Endothelial cell of umbilical vein (primary cell): ENCODE measurements around the gene AKAIN1. TPM values are rescaled to one million over a fixed set of nuclear protein-coding genes. Genes with fewer than 3 reads are reported as not detected.

Source experiments
- BruUV-seq: library from RNA; stranded (reverse); fragments of 400-500 nt; replicated peaks from 2 replicates; lab custom pipeline; 2021; lab: Mats Ljungman, UMichigan
- CTCF ChIA-PET: fragments of 300-600, 350-600 bp; sonication (Branson Sonifier 250); formaldehyde crosslinking; loops from one replicate; lab custom pipeline; 2021; ENCODE audit warnings: antibody characterized with exemption, inconsistent platforms; lab: Charles Lee
- POLR2A ChIA-PET: fragments of 300-600, 350-600 bp; sonication (Branson Sonifier 250); formaldehyde crosslinking; loops from one replicate; lab custom pipeline; 2021; ENCODE audit warnings: antibody characterized with exemption, inconsistent platforms; lab: Charles Lee
- DNase-seq: peaks from one replicate; pipeline ENCODE4 v3.0.0-alpha.2; 2011; ENCODE audit warnings: low read depth, low spot score
- FAIRE-seq: peaks from 2 replicates; lab custom pipeline; 2011; peaks lifted over from hg19 to GRCh38; lab: Jason Lieb, UNC
- H2AFZ ChIP-seq: 2 replicates; pipeline ENCODE4 v1.6.0; 2012; ENCODE audit warnings: low read depth, low read length, control low read depth, inconsistent platforms
- H3K27ac ChIP-seq: 2 replicates; pipeline ENCODE4 v1.5.1; 2011; ENCODE audit warnings: low read depth, mild to moderate bottlenecking, control low read depth, low read length, moderate library complexity; ENCODE audit not compliant: insufficient read depth
- H3K27me3 ChIP-seq, 2 experiments: 2 replicates each; pipeline versions ENCODE4 v1.6.0 to v1.6.1; 2011; ENCODE audit warnings: low read length in 2 of 2, mixed read lengths in 1 of 2; ENCODE audit not compliant: control insufficient read depth in 2 of 2, insufficient read depth in 2 of 2
- H3K36me3 ChIP-seq, 2 experiments: 2 replicates in 1 of 2; 3 replicates in 1 of 2; pipeline ENCODE4 v1.5.1; 2011; ENCODE audit warnings: low read length in 2 of 2, mild to moderate bottlenecking in 1 of 2, moderate library complexity in 1 of 2; ENCODE audit not compliant: control insufficient read depth in 2 of 2, insufficient read depth in 2 of 2; ENCODE audit errors: extremely low read depth in 1 of 2
- H3K4me1 ChIP-seq: 3 replicates; pipeline ENCODE4 v1.5.1; 2011; ENCODE audit warnings: mild to moderate bottlenecking, low read length; ENCODE audit not compliant: control insufficient read depth, insufficient read depth; ENCODE audit errors: extremely low read depth
- H3K4me2 ChIP-seq: 2 replicates; pipeline ENCODE4 v1.6.1; 2011; ENCODE audit warnings: low read length, control low read depth, mixed read lengths; ENCODE audit not compliant: insufficient read depth
- H3K4me3 ChIP-seq, 3 experiments: fragments of 200-600 bp in 1 of 3; sonication (generic), shearing (Covaris generic) in 1 of 3; replicated peaks in 1 of 3; 2 replicates each; pipeline ENCODE4 v1.5.1; 2011 to 2016; ENCODE audit warnings: control low read depth in 3 of 3, low read length in 3 of 3, mild to moderate bottlenecking in 2 of 3, inconsistent platforms in 1 of 3, low read depth in 1 of 3, moderate library complexity in 1 of 3; ENCODE audit not compliant: insufficient read depth in 1 of 3
- H3K79me2 ChIP-seq: 2 replicates; pipeline ENCODE4 v1.6.0; 2012; ENCODE audit warnings: low read length, inconsistent platforms; ENCODE audit not compliant: control insufficient read depth, insufficient read depth
- H3K9ac ChIP-seq: replicated peaks from 2 replicates; pipeline ENCODE3; 2011; ENCODE audit warnings: low read length, control low read depth; ENCODE audit not compliant: insufficient read depth; ENCODE audit errors: extremely low read depth
- H3K9me1 ChIP-seq: replicated peaks from 3 replicates; pipeline ENCODE4 v1.6.0; 2011; ENCODE audit warnings: mild to moderate bottlenecking, low read length; ENCODE audit not compliant: control insufficient read depth, insufficient read depth; ENCODE audit errors: extremely low read depth
- H3K9me3 ChIP-seq: replicated peaks from 2 replicates; pipeline ENCODE4 v1.5.1; 2012; ENCODE audit warnings: low read length, inconsistent platforms; ENCODE audit not compliant: control insufficient read depth, insufficient read depth
- H4K20me1 ChIP-seq: replicated peaks from 2 replicates; pipeline ENCODE3; 2011; ENCODE audit warnings: mild to moderate bottlenecking, low read length; ENCODE audit not compliant: control insufficient read depth, insufficient read depth; ENCODE audit errors: extremely low read depth
- CTCF ChIP-seq, 2 donors: IDR thresholded peaks; 1 replicate in 1 of 2; 2 replicates in 1 of 2; pipeline ENCODE4 v1.5.1; 2011; ENCODE audit warnings: low read length in 2 of 2, mild to moderate bottlenecking in 2 of 2, moderate library complexity in 2 of 2, control low read depth in 1 of 2, inconsistent platforms in 1 of 2, low read depth in 1 of 2; ENCODE audit not compliant: insufficient read depth in 1 of 2; ENCODE audit errors: extremely low read depth in 1 of 2
- EZH2 ChIP-seq: IDR thresholded peaks from 2 replicates; pipeline ENCODE4 v1.6.1; 2012; ENCODE audit warnings: borderline replicate concordance, low read depth, mild to moderate bottlenecking, moderate library complexity, low read length, inconsistent platforms; ENCODE audit not compliant: severe bottlenecking
- FOS ChIP-seq: IDR thresholded peaks from 2 replicates; pipeline ENCODE4 v1.6.1; 2011; ENCODE audit warnings: mild to moderate bottlenecking, low read length, moderate library complexity, borderline replicate concordance; ENCODE audit not compliant: insufficient read depth
- GATA2 ChIP-seq: IDR thresholded peaks from 2 replicates; pipeline ENCODE4 v1.7.0; 2011; ENCODE audit warnings: low read depth, mild to moderate bottlenecking, moderate library complexity, mixed read lengths, low read length; ENCODE audit not compliant: insufficient read length, insufficient read depth
- JUN ChIP-seq: IDR thresholded peaks from 2 replicates; pipeline ENCODE4 v1.6.1; 2011; ENCODE audit warnings: borderline replicate concordance, low read depth; ENCODE audit not compliant: insufficient read length, insufficient read depth
- MAX ChIP-seq: IDR thresholded peaks from 2 replicates; pipeline ENCODE4 v1.6.1; 2011; ENCODE audit not compliant: insufficient read depth, insufficient read length
- MYC ChIP-seq: IDR thresholded peaks from one replicate; pipeline ENCODE4 v1.6.1; 2011; ENCODE audit warnings: mild to moderate bottlenecking, low read depth, low read length
- POLR2A ChIP-seq: IDR thresholded peaks from 2 replicates; pipeline ENCODE4 v1.6.1; 2012; ENCODE audit warnings: low read depth, mild to moderate bottlenecking, control low read depth, low read length
- POLR2AphosphoS5 ChIP-seq: IDR thresholded peaks from 2 replicates; pipeline ENCODE4 v1.6.1; 2012; ENCODE audit warnings: low read depth, mild to moderate bottlenecking, control low read depth, low read length, moderate library complexity; ENCODE audit not compliant: insufficient read depth
- dilution Hi-C: fragments of 300-500 bp; cut with MboI; formaldehyde crosslinking; loops from one replicate; pipeline ENCODE4 v1.15.0; 2019; ENCODE audit warnings: low sequenced_read_pairs; ENCODE audit not compliant: extremely low pct_ligation_motif_present
- intact Hi-C: fragments of 100-400 bp; cut with micrococcal nuclease; formaldehyde crosslinking; loops from one replicate; pipeline ENCODE4 v1.10.0; 2022
- polyA plus RNA-seq, 4 experiments: library from polyadenylated mRNA; depleted of rRNA in 3 of 4; stranded (reverse) in 3 of 4; unstranded in 1 of 4; fragments of >200 nt; gene quantifications; 2 replicates each; pipeline versions ENCODE4 v1.2.1 to v1.2.3, GENCODE V29; 2011 to 2012; ENCODE audit warnings: missing spikeins in 1 of 4
- total RNA-seq: library from RNA; stranded (reverse); gene quantifications from 2 replicates; pipeline ENCODE4 v1.2.3, GENCODE V29; 2021

Gene AKAIN1
- total and polyA plus RNA-seq, 2 donors (not counting 3 experiments of a cell fraction or from before 2014, with no cell fraction given): not detected

- Histone ChIP-seq H2AFZ (no peak overlapping the region), H3K79me2 (no peaks in the 10 kb centered on the region), H3K36me3 (no peaks in the 10 kb centered on the region), H3K27me3 (no peaks in the 10 kb centered on the region), H3K9me3 (no peaks in the 10 kb centered on the region), H3K4me2 (no peak overlapping the region), H3K4me1 (no peaks in the 10 kb centered on the region), H3K4me3 (no peak overlapping the region), H4K20me1 (no peaks in the 10 kb centered on the region), H3K9ac (no peak overlapping the region), H3K9me1 (no peaks in the 10 kb centered on the region), H3K27ac (no peak overlapping the region)
- dilution Hi-C loops: no loop called here
- BruUV-seq: no TSS peak
- intact Hi-C loops: no loop called here
- no peak for FAIRE-seq
- CTCF ChIA-PET: no interaction called here
- DNase-seq: no peak
- TF ChIP-seq GATA2: no peak
- TF ChIP-seq POLR2AphosphoS5: no peak
- no peak for TF ChIP-seq FOS
- TF ChIP-seq JUN: no peak
- TF ChIP-seq MYC: no peak
- no peak for TF ChIP-seq MAX
- no peak for TF ChIP-seq POLR2A
- TF ChIP-seq CTCF (IDR thresholded peaks at IDR 0.05; ENCODE audit: extremely low read depth in 1 of 2, insufficient read depth in 1 of 2, low read depth in 1 of 2, low read length in 2 of 2): no peak
- no peak for TF ChIP-seq EZH2
- POLR2A ChIA-PET: no interaction called here
Observed at GRCh38 chr18:5144629-5145028, 52.4 kb downstream of the AKAIN1 start.
